ENCODE data around the gene SOX13.

GRCh38 chr1:204114606-204115005, 41.7 kb downstream of the SOX13 start:
- no peak for TF ChIP-seq POLR2A (IDR thresholded peaks at IDR 0.05; ENCODE audit: low read depth, low read length)
- no peak for TF ChIP-seq CTCF (conservative IDR thresholded peaks at IDR 0.05; ENCODE audit: low read depth, low read length)
- no peak for TF ChIP-seq CEBPB (IDR thresholded peaks at IDR 0.05; ENCODE audit: low read depth, low read length)
- TF ChIP-seq USF2 (IDR thresholded peaks at IDR 0.05; ENCODE audit: low read depth, low read length), result no peak
- TF ChIP-seq SMC3 (IDR thresholded peaks at IDR 0.05; ENCODE audit: low read depth, low read length), result no peak
- TF ChIP-seq MXI1 (IDR thresholded peaks at IDR 0.05; ENCODE audit: borderline replicate concordance, low read depth, low read length), result no peak
- TF ChIP-seq CHD1 (IDR thresholded peaks at IDR 0.05; ENCODE audit: low read depth, low read length), result no peak
- no peak for TF ChIP-seq ELK1 (IDR thresholded peaks at IDR 0.05; ENCODE audit: borderline replicate concordance, low read depth, low read length)
- no peak for TF ChIP-seq BHLHE40 (IDR thresholded peaks at IDR 0.05; ENCODE audit: low read depth, low read length)
- no peak for TF ChIP-seq RCOR1 (IDR thresholded peaks at IDR 0.05; ENCODE audit: insufficient replicate concordance, low read length)
- TF ChIP-seq RAD21 (IDR thresholded peaks at IDR 0.05; ENCODE audit: low read length), result no peak
- TF ChIP-seq MAFK (IDR thresholded peaks at IDR 0.05; ENCODE audit: low read depth, low read length), result no peak
